Natural killer cell (primary cell): ENCODE measurements around the gene HPS5. TPM values are rescaled to one million over a fixed set of nuclear protein-coding genes. Genes with fewer than 3 reads are reported as not detected.

Experiments
- ATAC-seq, 3 donors: fragments of 150-1000 bp in 2 of 3; fragments of 200-7000 bp in 1 of 3; cut with Tn5 transposase; 1 replicate in 1 of 3; 2 replicates in 2 of 3; pipeline ENCODE4 v1.10.0; 2021; ENCODE audit warnings: mild to moderate bottlenecking in 2 of 3, moderate library complexity in 2 of 3
- DNase-seq, 2 donors: peaks; one replicate each; pipeline versions ENCODE4 v3.0.0 to v3.0.0-alpha.2; 2013 to 2021; ENCODE audit warnings: mixed read lengths in 1 of 2
- H3K27ac ChIP-seq: one replicate; pipeline ENCODE4 v1.5.1; 2013; ENCODE audit warnings: mild to moderate bottlenecking, low read length
- H3K27me3 ChIP-seq: one replicate; pipeline ENCODE4 v1.6.1; 2013; ENCODE audit warnings: low read length; ENCODE audit not compliant: control insufficient read depth, insufficient read depth
- H3K36me3 ChIP-seq: one replicate; pipeline ENCODE4 v1.6.1; 2013; ENCODE audit warnings: low read length; ENCODE audit not compliant: control insufficient read depth, insufficient read depth
- H3K4me1 ChIP-seq: one replicate; pipeline ENCODE4 v1.6.1; 2013; ENCODE audit warnings: low read length; ENCODE audit not compliant: control insufficient read depth, insufficient read depth
- H3K4me3 ChIP-seq: one replicate; pipeline ENCODE4 v1.5.1; 2013; ENCODE audit warnings: low read length
- H3K9me3 ChIP-seq: one replicate; pipeline ENCODE4 v1.6.1; 2013; ENCODE audit warnings: low read length; ENCODE audit not compliant: control insufficient read depth, insufficient read depth
- H3K27ac Mint-ChIP-seq, 2 donors: one replicate each; pipeline ENCODE4 v1.8.0; 2022; ENCODE audit warnings: mild to moderate bottlenecking in 2 of 2, mixed read lengths in 2 of 2, moderate library complexity in 1 of 2
- H3K27me3 Mint-ChIP-seq, 2 donors: one replicate each; pipeline ENCODE4 v1.8.0; 2022; ENCODE audit warnings: low read depth in 2 of 2, mixed read lengths in 2 of 2
- H3K36me3 Mint-ChIP-seq: one replicate; pipeline ENCODE4 v1.8.0; 2022; ENCODE audit warnings: mixed read lengths
- H3K4me1 Mint-ChIP-seq, 2 donors: one replicate each; pipeline ENCODE4 v1.8.0; 2022; ENCODE audit warnings: mixed read lengths in 2 of 2
- H3K4me3 Mint-ChIP-seq: one replicate; pipeline ENCODE4 v1.8.0; 2022; ENCODE audit warnings: mild to moderate bottlenecking, moderate library complexity, mixed read lengths
- H3K9me3 Mint-ChIP-seq, 2 donors: one replicate each; pipeline ENCODE4 v1.8.0; 2022; ENCODE audit warnings: mixed read lengths in 2 of 2
- WGBS: methylation state at CpG from one replicate; pipeline ENCODE4 v1.1.7; 2013; ENCODE audit warnings: missing lambda C conversion rate; ENCODE audit not compliant: insufficient coverage; 5-methylcytosine and 5-hydroxymethylcytosine counted together
- intact Hi-C: fragments of 100-400 bp; cut with micrococcal nuclease; formaldehyde crosslinking; loops from one replicate; pipeline ENCODE4 v1.14.2; 2022
- total RNA-seq, 4 donors: library from RNA; stranded (reverse); fragments of 120-200 nt in 1 of 4; gene quantifications; one replicate each; pipeline versions ENCODE4 v1.2.3 to v1.2.4, GENCODE V29; 2013 to 2022
- TF ChIP-seq, protein P1 (sequence below): fragments of 200-600 bp; IDR thresholded peaks from one replicate; pipeline ENCODE4 v1.8.0; 2022; ENCODE audit warnings: antibody characterized with exemption

The HPS5 gene
- total RNA-seq, 3 donors from 2014 or later (not counting 1 experiment from before 2014, with no cell fraction given): 11.5 to 14.5 (median 14.0) TPM

DNA sequence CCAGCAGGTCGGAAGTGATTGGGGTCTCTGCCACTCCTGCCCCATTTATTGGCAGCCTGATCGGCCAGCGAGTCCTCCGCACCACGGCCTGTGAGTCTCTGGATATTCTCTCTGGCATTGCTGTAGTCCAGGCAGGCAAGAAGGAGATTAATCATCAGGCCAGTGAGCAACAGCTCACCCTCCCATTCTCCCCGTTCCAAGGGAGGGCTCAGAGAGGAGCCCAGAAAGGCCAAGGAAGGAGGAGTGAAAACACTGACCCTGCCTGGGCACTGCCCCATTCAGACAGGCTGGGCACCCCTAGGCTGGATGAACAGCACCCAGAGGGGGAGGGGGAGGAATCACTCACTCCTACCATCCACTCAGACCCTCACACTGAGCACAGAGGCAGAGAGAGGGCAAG is 76.5 kb downstream of the HPS5 start:
- Histone ChIP-seq H3K27ac (no peak overlapping the region), H3K4me1 (no peaks in the 10 kb centered on the region), H3K9me3 (no peaks in the 10 kb centered on the region), H3K27me3 (no peaks in the 10 kb centered on the region), H3K36me3 (no peaks in the 10 kb centered on the region), H3K4me3 (no peak overlapping the region)
- no peaks in the 10 kb centered on the region for H3K36me3 Mint-ChIP-seq
- peaks cover 12 to 19% of the 10 kb centered on the region in 2 donors for H3K27me3 Mint-ChIP-seq
- ATAC-seq (no peak), DNase-seq (no peak)
- intact Hi-C loops: loop anchor here (10.0 kb wide), 1 partner anchor 259 kb away; no protein-coding TSS in a partner anchor
- TF ChIP-seq, protein P1, sequence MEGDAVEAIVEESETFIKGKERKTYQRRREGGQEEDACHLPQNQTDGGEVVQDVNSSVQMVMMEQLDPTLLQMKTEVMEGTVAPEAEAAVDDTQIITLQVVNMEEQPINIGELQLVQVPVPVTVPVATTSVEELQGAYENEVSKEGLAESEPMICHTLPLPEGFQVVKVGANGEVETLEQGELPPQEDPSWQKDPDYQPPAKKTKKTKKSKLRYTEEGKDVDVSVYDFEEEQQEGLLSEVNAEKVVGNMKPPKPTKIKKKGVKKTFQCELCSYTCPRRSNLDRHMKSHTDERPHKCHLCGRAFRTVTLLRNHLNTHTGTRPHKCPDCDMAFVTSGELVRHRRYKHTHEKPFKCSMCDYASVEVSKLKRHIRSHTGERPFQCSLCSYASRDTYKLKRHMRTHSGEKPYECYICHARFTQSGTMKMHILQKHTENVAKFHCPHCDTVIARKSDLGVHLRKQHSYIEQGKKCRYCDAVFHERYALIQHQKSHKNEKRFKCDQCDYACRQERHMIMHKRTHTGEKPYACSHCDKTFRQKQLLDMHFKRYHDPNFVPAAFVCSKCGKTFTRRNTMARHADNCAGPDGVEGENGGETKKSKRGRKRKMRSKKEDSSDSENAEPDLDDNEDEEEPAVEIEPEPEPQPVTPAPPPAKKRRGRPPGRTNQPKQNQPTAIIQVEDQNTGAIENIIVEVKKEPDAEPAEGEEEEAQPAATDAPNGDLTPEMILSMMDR: no peak
- H3K27ac Mint-ChIP-seq: no peak overlapping the region
- 94% methylated on average over 6 of the region's 6 CpGs for WGBS
- no peaks in the 10 kb centered on the region for H3K4me1 Mint-ChIP-seq
- H3K4me3 Mint-ChIP-seq: no peak overlapping the region
- no peaks in the 10 kb centered on the region for H3K9me3 Mint-ChIP-seq

DNA sequence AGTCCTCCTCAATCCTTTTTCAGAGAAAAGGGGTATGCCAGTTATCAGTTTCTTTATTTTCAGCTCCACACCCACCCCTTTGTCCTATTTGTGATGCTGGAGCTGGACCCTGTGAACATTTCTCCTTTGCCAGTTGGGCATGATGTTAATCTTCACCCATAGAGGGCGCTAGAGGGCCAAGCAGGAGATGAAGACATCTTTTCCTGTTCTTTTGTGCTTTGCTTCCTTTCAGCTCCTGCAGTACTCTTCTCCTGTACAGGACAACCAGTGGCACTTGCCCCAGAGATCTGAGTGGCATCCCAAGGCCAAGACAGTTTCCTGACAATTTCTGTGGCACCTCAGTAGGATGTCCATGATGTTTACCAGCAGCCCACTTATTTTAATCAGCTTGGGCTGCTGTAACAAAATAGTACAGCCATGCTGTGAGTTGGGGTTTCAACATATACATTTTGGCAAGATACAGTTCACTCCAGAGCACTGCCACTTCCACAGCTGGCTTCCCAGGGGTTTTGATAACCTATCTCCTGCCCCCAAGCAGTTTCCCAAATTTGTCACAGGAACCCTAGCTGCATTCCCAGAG is 78.1 kb downstream of the HPS5 start:
- H3K4me1 ChIP-seq: no peaks in the 10 kb centered on the region
- H3K36me3 Mint-ChIP-seq: no peaks in the 10 kb centered on the region
- no peak overlapping the region for H3K4me3 ChIP-seq
- WGBS: 0% methylated on average over 1 of the region's 1 CpG
- H3K4me1 Mint-ChIP-seq: no peaks in the 10 kb centered on the region
- TF ChIP-seq, protein P1: peak; percentile 90
- peaks cover 22 to 33% of the 10 kb centered on the region in 2 donors for H3K27me3 Mint-ChIP-seq
- peaks cover 7% of the 10 kb centered on the region for H3K27me3 ChIP-seq
- no peak overlapping the region for H3K4me3 Mint-ChIP-seq
- H3K9me3 Mint-ChIP-seq: no peaks in the 10 kb centered on the region
- intact Hi-C loops: loop anchor here (1.0 to 10.0 kb wide), 3 partner anchors 261 to 521 kb away; no protein-coding TSS in a partner anchor
- no peak overlapping the region for H3K27ac ChIP-seq
- peak; percentile 58 to 80 (median 76) for ATAC-seq
- DNase-seq: peak; percentile 40 to 85
- H3K9me3 ChIP-seq: no peaks in the 10 kb centered on the region
- H3K27ac Mint-ChIP-seq: no peak overlapping the region
- H3K36me3 ChIP-seq: no peaks in the 10 kb centered on the region

- H3K4me3 ChIP-seq: no peak overlapping the region
- intact Hi-C loops: loop anchor here (10.0 kb wide), 1 partner anchor 265 kb away; no protein-coding TSS in a partner anchor
- peaks cover 30 to 64% of the 10 kb centered on the region in 2 donors for H3K27me3 Mint-ChIP-seq
- no peaks in the 10 kb centered on the region for H3K4me1 Mint-ChIP-seq
- H3K36me3 ChIP-seq: no peaks in the 10 kb centered on the region
- no peak overlapping the region for H3K4me3 Mint-ChIP-seq
- ATAC-seq (no peak), DNase-seq (no peak)
- H3K9me3 Mint-ChIP-seq: no peaks in the 10 kb centered on the region
- WGBS: 100% methylated on average over 1 of the region's 1 CpG
- no peaks in the 10 kb centered on the region for H3K36me3 Mint-ChIP-seq
- H3K4me1 ChIP-seq: no peaks in the 10 kb centered on the region
- H3K27ac Mint-ChIP-seq: no peak overlapping the region
- no peak overlapping the region for H3K27ac ChIP-seq
- H3K9me3 ChIP-seq: no peaks in the 10 kb centered on the region
- peaks cover 11% of the 10 kb centered on the region for H3K27me3 ChIP-seq
- TF ChIP-seq, protein P1: no peak
Measured at GRCh38 chr11:18239655-18240054, 82.3 kb downstream of the HPS5 start.
